HG03354 (cell line): ENCODE measurements around the gene KCNE4.

Experiments used
- ATAC-seq: cut with Tn5 transposase; IDR thresholded peaks from one replicate; pipeline ENCODE4 v1.9.1; 2021; ENCODE audit warnings: mild to moderate bottlenecking; ENCODE audit not compliant: unreplicated experiment, poor library complexity, severe bottlenecking

Gene KCNE4

GRCh38 chr2:223039618-223040017 is 12.4 kb upstream of the KCNE4 start:
- no peak for ATAC-seq

GRCh38 chr2:223040527-223040926 is 11.5 kb upstream of the KCNE4 start:
- ATAC-seq, result no peak

- no peak for ATAC-seq
Observed at GRCh38 chr2:223041527-223042109, 10.4 kb upstream of the KCNE4 start.

GRCh38 chr2:223042284-223042683 is 9.7 kb upstream of the KCNE4 start:
- no peak for ATAC-seq

- no peak for ATAC-seq
Observed at GRCh38 chr2:223042704-223043118, 9.3 kb upstream of the KCNE4 start.

GRCh38 chr2:223043164-223043941 is 8.6 kb upstream of the KCNE4 start:
- no peak for ATAC-seq

- ATAC-seq, result no peak
Observed at GRCh38 chr2:223044092-223044836, 7.7 kb upstream of the KCNE4 start.

- ATAC-seq, result no peak
Observed at GRCh38 chr2:223044916-223045700, 6.9 kb upstream of the KCNE4 start.

- no peak for ATAC-seq
Observed at GRCh38 chr2:223046470-223047040, 5.4 kb upstream of the KCNE4 start.

- ATAC-seq, result no peak
Observed at GRCh38 chr2:223047260-223047761, 4.7 kb upstream of the KCNE4 start.

GRCh38 chr2:223048519-223048918 is 3.5 kb upstream of the KCNE4 start:
- peak; percentile 53 for ATAC-seq

- no peak for ATAC-seq
Observed at GRCh38 chr2:223049356-223049755, 2.6 kb upstream of the KCNE4 start.

GRCh38 chr2:223050188-223050587 is 1.8 kb upstream of the KCNE4 start:
- ATAC-seq, result no peak

- no peak for ATAC-seq
Observed at GRCh38 chr2:223050900-223051504, 988 bp upstream of the KCNE4 start.

GRCh38 chr2:223052548-223053483 is 826 bp downstream of the KCNE4 start:
- no peak for ATAC-seq

GRCh38 chr2:223053484-223054192 is 1.6 kb downstream of the KCNE4 start:
- ATAC-seq, result no peak

- ATAC-seq, result no peak
Observed at GRCh38 chr2:223054193-223054781, 2.3 kb downstream of the KCNE4 start.
